Measurements from ENCODE around the gene PCNX1.

Gene PCNX1

GRCh38 chr14:71136386-71137060 lies 229.3 kb downstream of the PCNX1 start:
- peaks cover 2% of the 10 kb centered on the region for H3K4me1 ChIP-seq (ENCODE audit: insufficient read depth, low read length, poor library complexity, severe bottlenecking)
- TF ChIP-seq CTCF (conservative IDR thresholded peaks at IDR 0.05; ENCODE audit: low read length) (no peak), EZH2phosphoT487 (IDR thresholded peaks at IDR 0.05; ENCODE audit: borderline replicate concordance) (no peak)
- no peak overlapping the region for H3K4me2 ChIP-seq (ENCODE audit: low read depth, low read length, poor library complexity, severe bottlenecking)
- no peak overlapping the region for H3K9ac ChIP-seq (ENCODE audit: low read depth, low read length, poor library complexity, severe bottlenecking)
- no peak overlapping the region for H3K4me3 ChIP-seq (ENCODE audit: low read length, poor library complexity, severe bottlenecking)
- no peaks in the 10 kb centered on the region for H3K9me2 ChIP-seq (replicated peaks; ENCODE audit: low read depth, low read length)
- no peaks in the 10 kb centered on the region for H3K9me3 ChIP-seq (ENCODE audit: insufficient read depth, low read depth, low read length)
- H3K36me3 ChIP-seq (ENCODE audit: insufficient read depth, low read length), result no peaks in the 10 kb centered on the region
- H3K27me3 ChIP-seq (ENCODE audit: insufficient read depth, low read length, poor library complexity, severe bottlenecking), result no peaks in the 10 kb centered on the region
- no peaks in the 10 kb centered on the region for H3F3A ChIP-seq (ENCODE audit: low read depth)
- peaks cover 6% of the 10 kb centered on the region; the same call in 1 of the 2 replicates for H3K79me2 ChIP-seq (ENCODE audit: insufficient read depth, low read length)
- H2AFZ ChIP-seq (ENCODE audit: low read length), result no peak overlapping the region
- no peaks in the 10 kb centered on the region for H4K20me1 ChIP-seq (ENCODE audit: insufficient read depth, low read length, poor library complexity, severe bottlenecking)

GRCh38 chr14:71137536-71138447 lies 230.5 kb downstream of the PCNX1 start:
- no peaks in the 10 kb centered on the region for H4K20me1 ChIP-seq (ENCODE audit: insufficient read depth, low read length, poor library complexity, severe bottlenecking)
- no peaks in the 10 kb centered on the region for H3K36me3 ChIP-seq (ENCODE audit: insufficient read depth, low read length)
- H3K9me2 ChIP-seq (replicated peaks; ENCODE audit: low read depth, low read length), result no peaks in the 10 kb centered on the region
- H3K4me1 ChIP-seq (ENCODE audit: insufficient read depth, low read length, poor library complexity, severe bottlenecking), result peaks cover 12% of the 10 kb centered on the region
- H3K79me2 ChIP-seq (ENCODE audit: insufficient read depth, low read length), result peaks cover 6% of the 10 kb centered on the region; the same call in 1 of the 2 replicates
- H3F3A ChIP-seq (ENCODE audit: low read depth), result peaks cover 5% of the 10 kb centered on the region; the same call in 1 of the 2 replicates
- no peak overlapping the region for H3K4me3 ChIP-seq (ENCODE audit: low read length, poor library complexity, severe bottlenecking)
- H2AFZ ChIP-seq (ENCODE audit: low read length), result no peak overlapping the region
- no peak overlapping the region for H3K9ac ChIP-seq (ENCODE audit: low read depth, low read length, poor library complexity, severe bottlenecking)
- H3K27me3 ChIP-seq (ENCODE audit: insufficient read depth, low read length, poor library complexity, severe bottlenecking), result no peaks in the 10 kb centered on the region
- no peak overlapping the region for H3K4me2 ChIP-seq (ENCODE audit: low read depth, low read length, poor library complexity, severe bottlenecking)
- H3K9me3 ChIP-seq (ENCODE audit: insufficient read depth, low read depth, low read length), result no peaks in the 10 kb centered on the region
- TF ChIP-seq CTCF (conservative IDR thresholded peaks at IDR 0.05; ENCODE audit: low read length) (no peak), EZH2phosphoT487 (IDR thresholded peaks at IDR 0.05; ENCODE audit: borderline replicate concordance) (no peak)

- H2AFZ ChIP-seq (ENCODE audit: low read length), result no peak overlapping the region
- no peak overlapping the region for H3K4me3 ChIP-seq (ENCODE audit: low read length, poor library complexity, severe bottlenecking)
- H4K20me1 ChIP-seq (ENCODE audit: insufficient read depth, low read length, poor library complexity, severe bottlenecking), result no peaks in the 10 kb centered on the region
- H3K79me2 ChIP-seq (ENCODE audit: insufficient read depth, low read length), result peaks cover 6% of the 10 kb centered on the region; the same call in 1 of the 2 replicates
- TF ChIP-seq CTCF (conservative IDR thresholded peaks at IDR 0.05; ENCODE audit: low read length), result peak; percentile 98
- TF ChIP-seq EZH2phosphoT487 (IDR thresholded peaks at IDR 0.05; ENCODE audit: borderline replicate concordance), result no peak
- H3K4me2 ChIP-seq (ENCODE audit: low read depth, low read length, poor library complexity, severe bottlenecking), result no peak overlapping the region
- H3K9me2 ChIP-seq (replicated peaks; ENCODE audit: low read depth, low read length), result no peaks in the 10 kb centered on the region
- no peaks in the 10 kb centered on the region for H3K27me3 ChIP-seq (ENCODE audit: insufficient read depth, low read length, poor library complexity, severe bottlenecking)
- peaks cover 20% of the 10 kb centered on the region for H3K4me1 ChIP-seq (ENCODE audit: insufficient read depth, low read length, poor library complexity, severe bottlenecking)
- no peaks in the 10 kb centered on the region for H3K9me3 ChIP-seq (ENCODE audit: insufficient read depth, low read depth, low read length)
- no peak overlapping the region for H3K9ac ChIP-seq (ENCODE audit: low read depth, low read length, poor library complexity, severe bottlenecking)
- H3K36me3 ChIP-seq (ENCODE audit: insufficient read depth, low read length), result no peaks in the 10 kb centered on the region
- peaks cover 10% of the 10 kb centered on the region; the same call in 1 of the 2 replicates for H3F3A ChIP-seq (ENCODE audit: low read depth)
Measured at GRCh38 chr14:71138448-71139293, 231.4 kb downstream of the PCNX1 start.

Data from Loucy (cell line).